Neural progenitor cell (in vitro differentiated cells): Measurements from ENCODE around the gene C4A. TPM values are rescaled to one million over a fixed set of nuclear protein-coding genes. Genes with fewer than 3 reads are reported as not detected.

Experiments
- DNase-seq: peaks from one replicate; pipeline ENCODE4 v3.0.0-alpha.2; 2016; ENCODE audit warnings: low spot score
- H2AFZ ChIP-seq: fragments of 200-600 bp; sonication (generic); replicated peaks from 2 replicates; pipeline ENCODE4 v1.6.1; 2016; ENCODE audit warnings: antibody characterized with exemption
- H3F3A ChIP-seq: fragments of 200-600 bp; sonication (generic); 2 replicates; pipeline ENCODE4 v1.6.1; 2016; ENCODE audit warnings: antibody characterized with exemption, low read depth
- H3K27ac ChIP-seq: fragments of 200-600 bp; sonication (generic); 2 replicates; pipeline ENCODE4 v1.5.1; 2016; ENCODE audit warnings: mild to moderate bottlenecking
- H3K27me3 ChIP-seq: fragments of 200-600 bp; sonication (generic); 2 replicates; pipeline ENCODE4 v1.6.1; 2016; ENCODE audit warnings: mild to moderate bottlenecking, moderate library complexity
- H3K36me3 ChIP-seq: fragments of 200-600 bp; sonication (generic); 2 replicates; pipeline ENCODE4 v1.5.1; 2016
- H3K4me1 ChIP-seq: fragments of 200-600 bp; sonication (generic); 2 replicates; pipeline ENCODE4 v1.6.1; 2016; ENCODE audit warnings: mixed run types
- H3K4me2 ChIP-seq: fragments of 200-600 bp; sonication (generic); 2 replicates; pipeline ENCODE4 v1.6.1; 2016
- H3K4me3 ChIP-seq: fragments of 200-600 bp; sonication (generic); 2 replicates; pipeline ENCODE4 v1.5.1; 2016
- H3K79me2 ChIP-seq: fragments of 200-600 bp; sonication (generic); 2 replicates; pipeline ENCODE4 v1.6.1; 2016; ENCODE audit warnings: low read depth
- H3K9ac ChIP-seq: fragments of 200-600 bp; sonication (generic); 2 replicates; pipeline ENCODE4 v1.6.1; 2016
- H3K9me3 ChIP-seq: fragments of 200-600 bp; sonication (generic); 2 replicates; pipeline ENCODE4 v1.5.1; 2016; ENCODE audit warnings: low read depth
- H4K20me1 ChIP-seq: fragments of 200-600 bp; sonication (generic); 2 replicates; pipeline ENCODE4 v1.6.1; 2016; ENCODE audit warnings: low read depth
- H3K27ac Mint-ChIP-seq: 3 replicates; pipeline ENCODE4 v1.8.0; 2021; ENCODE audit warnings: mixed read lengths
- H3K27me3 Mint-ChIP-seq: 2 replicates; pipeline ENCODE4 v1.8.0; 2022; ENCODE audit warnings: low read depth, mild to moderate bottlenecking, inconsistent platforms, moderate library complexity, mixed read lengths; ENCODE audit not compliant: insufficient read depth
- H3K36me3 Mint-ChIP-seq: 3 replicates; pipeline ENCODE4 v1.8.0; 2021; ENCODE audit warnings: mixed read lengths
- H3K4me1 Mint-ChIP-seq: 3 replicates; pipeline ENCODE4 v1.8.0; 2021; ENCODE audit warnings: mixed read lengths
- H3K4me3 Mint-ChIP-seq: 3 replicates; pipeline ENCODE4 v1.8.0; 2021; ENCODE audit warnings: mild to moderate bottlenecking, moderate library complexity, mixed read lengths
- H3K9me3 Mint-ChIP-seq: 3 replicates; pipeline ENCODE4 v1.8.0; 2020; ENCODE audit warnings: mixed read lengths
- EZH2 ChIP-seq: fragments of 200-600 bp; sonication (generic); IDR thresholded peaks from 2 replicates; pipeline ENCODE4 v1.6.1; 2017; ENCODE audit warnings: antibody characterized with exemption, mild to moderate bottlenecking, moderate library complexity
- EZH2phosphoT487 ChIP-seq: fragments of 200-600 bp; sonication (generic); IDR thresholded peaks from 2 replicates; pipeline ENCODE4 v1.6.1; 2017; ENCODE audit warnings: antibody characterized with exemption
- total RNA-seq: library from RNA; depleted of rRNA; stranded (reverse); fragments of >200 nt; gene quantifications from 2 replicates; pipeline ENCODE4 v1.2.3, GENCODE V29; 2015; ENCODE audit warnings: low replicate concordance
- TF ChIP-seq, protein P1 (sequence below): fragments of 200-600 bp; sonication (generic); IDR thresholded peaks from 2 replicates; pipeline ENCODE4 v1.5.1; 2017; ENCODE audit warnings: antibody characterized with exemption, mild to moderate bottlenecking

Gene C4A
- total RNA-seq, 1 donor from 2014 or later = 4.3 TPM

GRCh38 chr6:31935823-31936222, 46.0 kb upstream of the C4A start:
- Mint-ChIP-seq H3K27ac (no peak overlapping the region), H3K4me3 (no peak overlapping the region), H3K4me1 (peaks cover 8% of the 10 kb centered on the region), H3K27me3 (peaks cover 14% of the 10 kb centered on the region), H3K9me3 (peaks cover 8% of the 10 kb centered on the region), H3K36me3 (no peaks in the 10 kb centered on the region)
- Histone ChIP-seq H3K4me2 (no peak overlapping the region), H3K9me3 (no peaks in the 10 kb centered on the region), H3K36me3 (no peaks in the 10 kb centered on the region), H3K4me1 (peaks cover 4% of the 10 kb centered on the region), H4K20me1 (no peaks in the 10 kb centered on the region), H3F3A (no peaks in the 10 kb centered on the region), H3K27me3 (no peaks in the 10 kb centered on the region), H2AFZ (no peak overlapping the region), H3K79me2 (no peaks in the 10 kb centered on the region), H3K4me3 (no peak overlapping the region), H3K27ac (no peak overlapping the region), H3K9ac (no peak overlapping the region)
- TF ChIP-seq, protein P1, sequence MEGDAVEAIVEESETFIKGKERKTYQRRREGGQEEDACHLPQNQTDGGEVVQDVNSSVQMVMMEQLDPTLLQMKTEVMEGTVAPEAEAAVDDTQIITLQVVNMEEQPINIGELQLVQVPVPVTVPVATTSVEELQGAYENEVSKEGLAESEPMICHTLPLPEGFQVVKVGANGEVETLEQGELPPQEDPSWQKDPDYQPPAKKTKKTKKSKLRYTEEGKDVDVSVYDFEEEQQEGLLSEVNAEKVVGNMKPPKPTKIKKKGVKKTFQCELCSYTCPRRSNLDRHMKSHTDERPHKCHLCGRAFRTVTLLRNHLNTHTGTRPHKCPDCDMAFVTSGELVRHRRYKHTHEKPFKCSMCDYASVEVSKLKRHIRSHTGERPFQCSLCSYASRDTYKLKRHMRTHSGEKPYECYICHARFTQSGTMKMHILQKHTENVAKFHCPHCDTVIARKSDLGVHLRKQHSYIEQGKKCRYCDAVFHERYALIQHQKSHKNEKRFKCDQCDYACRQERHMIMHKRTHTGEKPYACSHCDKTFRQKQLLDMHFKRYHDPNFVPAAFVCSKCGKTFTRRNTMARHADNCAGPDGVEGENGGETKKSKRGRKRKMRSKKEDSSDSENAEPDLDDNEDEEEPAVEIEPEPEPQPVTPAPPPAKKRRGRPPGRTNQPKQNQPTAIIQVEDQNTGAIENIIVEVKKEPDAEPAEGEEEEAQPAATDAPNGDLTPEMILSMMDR = no peak
- TF ChIP-seq EZH2phosphoT487 = no peak
- no peak for TF ChIP-seq EZH2
- DNase-seq = no peak

DNA sequence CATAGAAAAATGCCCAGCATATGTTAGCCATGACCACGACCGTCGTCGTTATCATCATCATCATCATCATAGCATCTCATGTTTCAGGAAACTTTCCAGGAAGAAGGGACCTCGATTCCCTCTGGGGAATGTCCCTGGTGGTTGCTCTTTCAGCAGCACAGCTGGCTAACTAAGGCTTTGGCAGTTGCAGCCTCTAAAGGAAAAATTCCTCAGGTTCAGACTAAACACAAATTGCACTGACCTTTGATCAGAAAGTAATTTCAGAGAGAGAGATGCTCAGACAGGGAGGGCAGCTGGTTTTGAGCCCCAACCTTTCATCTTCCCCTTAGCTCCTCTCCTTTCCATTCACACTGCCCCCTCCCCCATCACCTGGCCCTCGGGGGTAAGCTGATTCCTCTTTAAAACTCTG, 41.6 kb upstream of the C4A start:
- Mint-ChIP-seq H3K4me1 (peaks cover 11% of the 10 kb centered on the region), H3K27me3 (peaks cover 16% of the 10 kb centered on the region), H3K9me3 (no peaks in the 10 kb centered on the region), H3K4me3 (no peak overlapping the region), H3K36me3 (no peaks in the 10 kb centered on the region), H3K27ac (no peak overlapping the region)
- Histone ChIP-seq H3K27me3 (peaks cover 6% of the 10 kb centered on the region), H3K4me3 (no peak overlapping the region), H3K27ac (no peak overlapping the region), H3K36me3 (no peaks in the 10 kb centered on the region), H3K9me3 (no peaks in the 10 kb centered on the region), H3K79me2 (no peaks in the 10 kb centered on the region), H2AFZ (peak overlapping the region; percentile 88), H4K20me1 (no peaks in the 10 kb centered on the region), H3F3A (no peaks in the 10 kb centered on the region), H3K4me1 (peaks cover 4% of the 10 kb centered on the region), H3K9ac (no peak overlapping the region), H3K4me2 (no peak overlapping the region)
- TF ChIP-seq, protein P1 = no peak
- DNase-seq = no peak

- Histone ChIP-seq H3K27me3 (peaks cover 17% of the 10 kb centered on the region), H3K4me3 (no peak overlapping the region), H3K27ac (no peak overlapping the region), H3K4me2 (no peak overlapping the region), H4K20me1 (no peaks in the 10 kb centered on the region), H3K4me1 (peaks cover 4% of the 10 kb centered on the region), H2AFZ (no peak overlapping the region), H3K36me3 (no peaks in the 10 kb centered on the region), H3F3A (no peaks in the 10 kb centered on the region), H3K79me2 (no peaks in the 10 kb centered on the region), H3K9ac (no peak overlapping the region), H3K9me3 (no peaks in the 10 kb centered on the region)
- peaks cover 17% of the 10 kb centered on the region for H3K4me1 Mint-ChIP-seq
- H3K27me3 Mint-ChIP-seq = peaks cover 21% of the 10 kb centered on the region
- no peaks in the 10 kb centered on the region for H3K36me3 Mint-ChIP-seq
- no peak for TF ChIP-seq EZH2
- no peak for TF ChIP-seq EZH2phosphoT487
- TF ChIP-seq, protein P1 = no peak
- DNase-seq = no peak
- H3K9me3 Mint-ChIP-seq = no peaks in the 10 kb centered on the region
- no peak overlapping the region for H3K27ac Mint-ChIP-seq
- H3K4me3 Mint-ChIP-seq = no peak overlapping the region
Observed at GRCh38 chr6:31943742-31944141, 38.1 kb upstream of the C4A start.

DNA sequence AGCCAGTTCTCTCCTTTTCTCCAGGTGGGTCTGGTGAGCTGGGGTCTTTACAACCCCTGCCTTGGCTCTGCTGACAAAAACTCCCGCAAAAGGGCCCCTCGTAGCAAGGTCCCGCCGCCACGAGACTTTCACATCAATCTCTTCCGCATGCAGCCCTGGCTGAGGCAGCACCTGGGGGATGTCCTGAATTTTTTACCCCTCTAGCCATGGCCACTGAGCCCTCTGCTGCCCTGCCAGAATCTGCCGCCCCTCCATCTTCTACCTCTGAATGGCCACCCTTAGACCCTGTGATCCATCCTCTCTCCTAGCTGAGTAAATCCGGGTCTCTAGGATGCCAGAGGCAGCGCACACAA, 36.7 kb upstream of the C4A start:
- H3K27me3 ChIP-seq = peaks cover 17% of the 10 kb centered on the region
- no peaks in the 10 kb centered on the region for H3K79me2 ChIP-seq
- H3F3A ChIP-seq = no peaks in the 10 kb centered on the region
- H3K4me2 ChIP-seq = no peak overlapping the region
- H3K9ac ChIP-seq = no peak overlapping the region
- peak overlapping the region; percentile 36 for H2AFZ ChIP-seq
- H3K4me3 ChIP-seq = no peak overlapping the region
- Mint-ChIP-seq H3K27ac (no peak overlapping the region), H3K9me3 (no peaks in the 10 kb centered on the region), H3K4me3 (no peak overlapping the region), H3K27me3 (peaks cover 21% of the 10 kb centered on the region), H3K4me1 (peaks cover 18% of the 10 kb centered on the region), H3K36me3 (peaks cover 2% of the 10 kb centered on the region)
- DNase-seq = no peak
- no peaks in the 10 kb centered on the region for H3K36me3 ChIP-seq
- H3K9me3 ChIP-seq = no peaks in the 10 kb centered on the region
- no peak overlapping the region for H3K27ac ChIP-seq
- no peak for TF ChIP-seq EZH2
- TF ChIP-seq EZH2phosphoT487 = no peak
- TF ChIP-seq, protein P1 = no peak
- no peaks in the 10 kb centered on the region for H4K20me1 ChIP-seq
- peaks cover 4% of the 10 kb centered on the region for H3K4me1 ChIP-seq
